ENCODE data around the gene HSPA12A.

Gene HSPA12A

GRCh38 chr10:116771959-116772585 is 29.7 kb upstream of the HSPA12A start:
- Histone ChIP-seq H3K4me3 (no peak overlapping the region), H3K4me1 (peaks cover 28 to 65% (median 57%) of the 10 kb centered on the region in 10 experiments), H3K36me3 (no peaks in the 10 kb centered on the region), H3K27me3 (no peaks in the 10 kb centered on the region), H3K9ac (no peak overlapping the region), H4K20me1 (no peaks in the 10 kb centered on the region), H3K9me3 (replicated peaks in 1 of 11) (no peaks in the 10 kb centered on the region), H3K4me2 (peak overlapping the region in 10 of 11 experiments; percentile 50 to 76 (median 56); a peak in 17 of 22 replicates), H3K27ac (no peak overlapping the region)
- TF ChIP-seq Cebpa-rat (IDR thresholded peaks at IDR 0.05): no peak

DNA sequence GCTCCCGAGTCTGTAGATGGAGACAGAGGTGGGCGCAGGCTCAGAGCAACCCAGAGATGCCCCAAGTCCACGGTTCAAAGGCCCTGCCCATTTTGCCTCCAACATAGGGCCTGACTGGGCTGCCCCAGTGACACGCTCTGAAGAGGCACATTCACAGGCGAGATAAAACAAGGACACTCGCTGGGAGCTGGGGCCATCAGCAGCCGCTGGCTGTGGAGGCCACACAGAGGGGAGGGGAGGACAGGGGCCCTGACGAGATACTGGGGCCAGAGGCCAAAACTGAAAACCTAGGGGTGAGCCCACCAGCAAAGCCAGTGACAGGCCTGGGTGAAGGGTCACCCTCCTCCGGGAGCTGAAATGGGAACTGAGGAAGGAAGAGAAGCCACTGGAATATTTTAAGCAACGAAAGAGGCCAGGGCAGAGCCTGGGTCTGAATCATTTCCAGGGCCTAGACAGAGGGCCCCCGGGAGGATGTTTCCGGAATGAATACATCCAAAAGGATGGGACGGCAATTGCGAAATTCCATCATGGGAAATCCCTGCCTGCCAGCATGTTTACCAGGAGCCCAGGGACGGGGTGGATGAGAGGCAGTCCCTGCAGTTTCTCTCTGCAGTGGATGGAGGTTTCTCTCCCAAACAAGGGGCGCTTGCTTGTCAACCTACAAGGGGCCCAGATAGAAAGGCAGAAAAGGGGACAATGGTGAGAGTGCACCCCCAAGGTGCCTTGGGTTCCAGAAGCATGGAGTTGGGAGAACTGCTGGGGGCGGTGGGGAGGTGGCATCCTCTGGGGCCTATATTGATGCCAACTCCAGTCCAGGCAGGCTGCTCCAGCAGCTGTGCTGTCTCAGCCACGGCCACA is 29.0 kb upstream of the HSPA12A start:
- H3K4me2 ChIP-seq: peak overlapping the region; percentile 17 to 76 (median 55); a peak in 21 of 22 replicates
- H3K4me1 ChIP-seq: peaks cover 36 to 72% (median 65%) of the 10 kb centered on the region in 10 experiments
- H3K36me3 ChIP-seq: no peaks in the 10 kb centered on the region
- no peak overlapping the region for H3K9ac ChIP-seq
- no peaks in the 10 kb centered on the region; a peak in 1 of 22 replicates for H4K20me1 ChIP-seq
- H3K4me3 ChIP-seq: no peak overlapping the region
- TF ChIP-seq Cebpa-rat (IDR thresholded peaks at IDR 0.05): peak in 1 of 11 experiments; percentile 68; a peak in 3 of 22 replicates
- H3K27ac ChIP-seq: no peak overlapping the region
- H3K9me3 ChIP-seq (replicated peaks in 1 of 11): no peaks in the 10 kb centered on the region
- H3K27me3 ChIP-seq: no peaks in the 10 kb centered on the region

GRCh38 chr10:116770281-116770680 is 27.9 kb upstream of the HSPA12A start:
- Histone ChIP-seq H3K4me1 (peaks cover 37 to 81% (median 72%) of the 10 kb centered on the region in 10 experiments), H3K4me2 (peak overlapping the region in 10 of 11 experiments; percentile 25 to 83 (median 71); a peak in 18 of 22 replicates), H4K20me1 (no peaks in the 10 kb centered on the region; a peak in 1 of 22 replicates), H3K27me3 (no peaks in the 10 kb centered on the region), H3K36me3 (no peaks in the 10 kb centered on the region), H3K27ac (no peak overlapping the region), H3K9me3 (replicated peaks in 1 of 11) (peaks cover 0 to 6% (median 5%) of the 10 kb centered on the region in 11 experiments; a peak in 12 of 22 replicates), H3K4me3 (no peak overlapping the region), H3K9ac (no peak overlapping the region)
- no peak for TF ChIP-seq Cebpa-rat (IDR thresholded peaks at IDR 0.05)

DNA sequence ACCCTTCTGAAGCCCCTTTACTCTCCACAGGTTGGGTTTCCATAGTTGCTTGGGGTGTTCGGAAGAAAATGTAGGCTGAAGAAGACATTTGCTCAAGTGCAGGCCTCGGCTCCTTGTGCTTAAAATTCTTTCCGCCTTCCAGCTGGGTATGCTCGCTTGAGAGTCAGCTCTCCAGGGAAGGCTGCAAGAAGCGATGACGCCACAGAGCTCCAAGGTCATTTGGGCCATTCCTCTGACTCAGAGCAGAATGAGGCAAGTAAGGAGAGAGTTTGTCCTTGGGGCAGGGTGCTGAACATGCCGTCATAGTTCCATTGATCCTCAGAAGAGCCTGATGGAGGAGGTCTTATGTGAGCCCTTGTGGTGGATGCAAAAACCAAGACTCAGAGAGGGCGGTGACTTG is 27.4 kb upstream of the HSPA12A start:
- peaks cover 37 to 81% (median 72%) of the 10 kb centered on the region in 10 experiments for H3K4me1 ChIP-seq
- no peaks in the 10 kb centered on the region for H3K27me3 ChIP-seq
- TF ChIP-seq Cebpa-rat (IDR thresholded peaks at IDR 0.05): no peak

DNA sequence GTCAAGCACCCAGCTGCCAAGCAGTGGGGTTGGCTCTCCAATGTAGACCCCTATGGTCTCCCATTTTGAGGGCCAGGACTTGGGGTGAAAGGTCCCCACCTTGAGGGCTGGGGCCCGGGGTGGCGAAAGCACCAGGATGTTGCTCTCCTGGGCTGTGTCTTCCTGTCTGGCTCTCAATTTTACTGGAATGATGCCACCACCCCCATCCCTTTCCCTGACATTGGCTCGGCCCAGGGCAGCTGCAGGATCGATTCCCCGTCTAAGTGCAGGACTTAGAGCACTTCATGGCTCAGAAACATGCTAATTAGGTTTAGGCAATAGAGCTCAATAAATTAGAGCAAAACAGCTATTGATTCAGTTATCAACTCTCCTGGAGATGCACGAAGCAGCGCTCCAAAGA is 27.0 kb upstream of the HSPA12A start:
- Histone ChIP-seq H3K4me1 (peaks cover 37 to 81% (median 72%) of the 10 kb centered on the region in 10 experiments), H3K4me3 (no peak overlapping the region), H3K9ac (no peak overlapping the region), H3K27ac (no peak overlapping the region), H3K4me2 (peak overlapping the region; percentile 17 to 83 (median 69); a peak in 18 of 22 replicates), H3K9me3 (replicated peaks in 1 of 11) (peaks cover 6 to 16% (median 11%) of the 10 kb centered on the region in 11 experiments; a peak in 18 of 22 replicates), H4K20me1 (no peaks in the 10 kb centered on the region; a peak in 1 of 22 replicates), H3K36me3 (no peaks in the 10 kb centered on the region), H3K27me3 (no peaks in the 10 kb centered on the region)
- TF ChIP-seq Cebpa-rat (IDR thresholded peaks at IDR 0.05): no peak

More for the DNA sequence above, 27.4 kb upstream of the HSPA12A start:
- H3K4me2 ChIP-seq: peak overlapping the region in 10 of 11 experiments; percentile 25 to 83 (median 71); a peak in 18 of 22 replicates
- H3K9ac ChIP-seq: no peak overlapping the region
- H3K36me3 ChIP-seq: no peaks in the 10 kb centered on the region
- H3K4me3 ChIP-seq: no peak overlapping the region
- peaks cover 4 to 11% (median 9%) of the 10 kb centered on the region in 11 experiments; a peak in 18 of 22 replicates for H3K9me3 ChIP-seq (replicated peaks in 1 of 11)
- no peaks in the 10 kb centered on the region; a peak in 1 of 22 replicates for H4K20me1 ChIP-seq
- no peak overlapping the region for H3K27ac ChIP-seq

GRCh38 chr10:116768786-116769185 is 26.4 kb upstream of the HSPA12A start:
- TF ChIP-seq Cebpa-rat (IDR thresholded peaks at IDR 0.05): no peak
- H3K9me3 ChIP-seq (replicated peaks in 1 of 11): peaks cover 6 to 17% (median 11%) of the 10 kb centered on the region in 11 experiments; a peak in 18 of 22 replicates
- no peaks in the 10 kb centered on the region for H3K36me3 ChIP-seq
- peak overlapping the region; percentile 17 to 83 (median 69); a peak in 17 of 22 replicates for H3K4me2 ChIP-seq
- H3K27me3 ChIP-seq: no peaks in the 10 kb centered on the region
- no peak overlapping the region for H3K4me3 ChIP-seq
- H3K27ac ChIP-seq: no peak overlapping the region
- no peaks in the 10 kb centered on the region; a peak in 1 of 22 replicates for H4K20me1 ChIP-seq
- H3K4me1 ChIP-seq: peaks cover 37 to 81% (median 72%) of the 10 kb centered on the region in 10 experiments
- H3K9ac ChIP-seq: no peak overlapping the region

DNA sequence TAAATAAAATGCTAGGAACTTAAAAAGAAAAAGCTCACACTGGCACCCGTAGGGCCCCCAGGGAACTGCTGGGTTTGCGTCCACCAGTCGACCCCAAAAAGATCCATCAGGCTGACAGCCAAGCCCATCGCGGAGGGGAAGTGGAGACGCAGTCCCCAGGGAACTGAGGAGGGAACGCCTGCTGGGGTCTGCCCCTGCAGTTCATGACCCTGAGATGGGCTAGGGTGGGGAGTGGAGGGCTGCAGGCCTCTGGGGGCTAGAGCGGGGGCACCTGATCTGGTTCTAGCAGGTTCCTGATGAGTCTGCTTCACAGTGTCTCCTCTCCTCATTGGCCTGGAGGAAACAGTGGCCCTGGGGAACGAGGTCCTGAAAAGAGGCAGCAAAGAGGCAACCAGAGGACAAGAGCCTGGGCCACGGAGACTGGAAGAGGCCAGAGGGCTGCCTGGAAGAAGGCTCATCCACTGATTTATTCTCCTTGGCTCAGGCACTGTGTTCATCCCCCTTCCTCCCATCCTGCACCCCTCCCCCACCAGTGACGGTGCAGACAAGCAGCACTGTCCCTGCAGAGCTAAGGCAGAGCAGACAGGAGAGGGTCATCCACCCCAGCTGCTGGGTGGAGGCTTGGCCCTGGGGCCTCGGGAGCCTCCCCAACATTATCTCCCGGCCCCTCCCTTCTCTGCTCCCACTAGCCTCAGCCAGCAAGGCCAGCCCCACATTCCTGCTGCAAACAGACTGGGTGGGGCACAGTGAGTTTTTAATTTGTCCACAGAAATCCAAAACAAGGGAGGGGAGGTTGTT is 24.7 kb upstream of the HSPA12A start:
- Histone ChIP-seq H3K27ac (peak overlapping the region in 1 of 11 experiments; percentile 31; a peak in 2 of 22 replicates), H4K20me1 (no peaks in the 10 kb centered on the region; a peak in 1 of 22 replicates), H3K4me3 (peak overlapping the region in 3 of 10 experiments; percentile 1 to 27 (median 22); a peak in 3 of 20 replicates), H3K4me2 (peak overlapping the region; percentile 37 to 93 (median 80)), H3K9me3 (replicated peaks in 1 of 11) (peaks cover 6 to 17% (median 11%) of the 10 kb centered on the region in 11 experiments; a peak in 18 of 22 replicates), H3K36me3 (no peaks in the 10 kb centered on the region), H3K4me1 (peaks cover 36 to 65% (median 61%) of the 10 kb centered on the region in 10 experiments), H3K27me3 (no peaks in the 10 kb centered on the region), H3K9ac (peak overlapping the region in 3 of 11 experiments; percentile 30 to 56 (median 37); a peak in 5 of 22 replicates)
- no peak for TF ChIP-seq Cebpa-rat (IDR thresholded peaks at IDR 0.05)

- H3K27me3 ChIP-seq: no peaks in the 10 kb centered on the region
- no peaks in the 10 kb centered on the region for H3K36me3 ChIP-seq
- no peak overlapping the region for H3K9ac ChIP-seq
- H4K20me1 ChIP-seq: no peaks in the 10 kb centered on the region; a peak in 1 of 22 replicates
- no peak for TF ChIP-seq Cebpa-rat (IDR thresholded peaks at IDR 0.05)
- H3K27ac ChIP-seq: no peak overlapping the region
- H3K4me1 ChIP-seq: peaks cover 29 to 58% (median 54%) of the 10 kb centered on the region in 10 experiments
- H3K9me3 ChIP-seq (replicated peaks in 1 of 11): peaks cover 6 to 17% (median 11%) of the 10 kb centered on the region in 11 experiments; a peak in 18 of 22 replicates
- peak overlapping the region in 3 of 10 experiments; percentile 1 to 27 (median 22); a peak in 1 of 20 replicates for H3K4me3 ChIP-seq
- H3K4me2 ChIP-seq: peak overlapping the region; percentile 37 to 93 (median 80); a peak in 21 of 22 replicates
Observed at GRCh38 chr10:116766241-116766827, 24.0 kb upstream of the HSPA12A start.

Measured in BLaER1 treated with 17β-estradiol and CSF1 and Interleukin-3, amounts not matched to agents 10 nM and 100 nM (cell line).